A549 (cell line): Measurements from ENCODE around the gene PASD1.

Source experiments
- EP300 ChIP-seq, 2 experiments: fragments of >200 bp; sonication (Bioruptor Twin); formaldehyde crosslinking; IDR thresholded peaks; 2 replicates in 1 of 2; 3 replicates in 1 of 2; pipeline ENCODE4 v1.6.1; 2016 to 2017
- POLR2A ChIP-seq: IDR thresholded peaks from 2 replicates; pipeline ENCODE4 v1.6.1; 2012; ENCODE audit warnings: mild to moderate bottlenecking, low read length
- TF ChIP-seq, protein P1 (sequence below): fragments of >200 bp; sonication (Bioruptor Twin); formaldehyde crosslinking; IDR thresholded peaks from 3 replicates; pipeline ENCODE4 v1.5.1; 2016

DNA sequence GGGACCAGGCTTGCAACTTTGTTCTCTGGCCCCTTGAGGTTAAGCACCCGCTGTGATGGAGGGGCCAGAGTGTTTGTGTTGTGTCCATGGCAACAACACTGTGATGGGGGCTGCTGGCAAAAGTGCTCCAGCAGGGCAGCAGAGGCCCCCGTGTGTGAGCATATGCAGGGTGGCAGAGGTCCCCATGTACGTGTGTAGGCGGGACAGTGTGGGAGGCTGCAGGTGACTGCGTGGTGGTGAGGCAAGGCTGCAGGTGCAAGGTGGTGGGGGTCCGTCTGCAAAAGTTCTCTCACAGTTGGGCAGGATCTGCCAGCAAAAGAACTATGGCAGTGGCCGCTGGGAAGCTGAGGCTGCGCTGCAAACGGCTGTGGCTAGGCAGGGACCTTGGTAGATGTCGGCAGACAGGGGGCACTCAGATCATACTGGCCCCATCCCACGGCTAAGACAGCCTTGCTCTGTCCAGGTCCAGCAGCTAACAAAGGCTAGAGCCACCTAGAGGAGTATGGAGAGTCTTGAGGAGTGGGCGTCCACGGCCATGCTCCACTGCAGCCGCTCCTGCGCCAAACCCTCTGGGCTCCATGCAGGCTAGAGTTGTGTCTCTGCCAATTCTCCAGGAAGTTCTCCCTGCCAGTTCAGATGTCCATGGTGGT, 46.8 kb upstream of the PASD1 start:
- TF ChIP-seq, protein P1, sequence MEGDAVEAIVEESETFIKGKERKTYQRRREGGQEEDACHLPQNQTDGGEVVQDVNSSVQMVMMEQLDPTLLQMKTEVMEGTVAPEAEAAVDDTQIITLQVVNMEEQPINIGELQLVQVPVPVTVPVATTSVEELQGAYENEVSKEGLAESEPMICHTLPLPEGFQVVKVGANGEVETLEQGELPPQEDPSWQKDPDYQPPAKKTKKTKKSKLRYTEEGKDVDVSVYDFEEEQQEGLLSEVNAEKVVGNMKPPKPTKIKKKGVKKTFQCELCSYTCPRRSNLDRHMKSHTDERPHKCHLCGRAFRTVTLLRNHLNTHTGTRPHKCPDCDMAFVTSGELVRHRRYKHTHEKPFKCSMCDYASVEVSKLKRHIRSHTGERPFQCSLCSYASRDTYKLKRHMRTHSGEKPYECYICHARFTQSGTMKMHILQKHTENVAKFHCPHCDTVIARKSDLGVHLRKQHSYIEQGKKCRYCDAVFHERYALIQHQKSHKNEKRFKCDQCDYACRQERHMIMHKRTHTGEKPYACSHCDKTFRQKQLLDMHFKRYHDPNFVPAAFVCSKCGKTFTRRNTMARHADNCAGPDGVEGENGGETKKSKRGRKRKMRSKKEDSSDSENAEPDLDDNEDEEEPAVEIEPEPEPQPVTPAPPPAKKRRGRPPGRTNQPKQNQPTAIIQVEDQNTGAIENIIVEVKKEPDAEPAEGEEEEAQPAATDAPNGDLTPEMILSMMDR: no peak
- TF ChIP-seq POLR2A: no peak
- TF ChIP-seq EP300 (IDR thresholded peaks at IDR 0.05): no peak
